NCI-H146 treated with DMSO at 0.1 percent for 48 hours (cell line): ENCODE measurements around the gene SH3PXD2A.

Experiments
- DNase-seq: peaks from one replicate; lab custom pipeline; 2025; ENCODE audit not compliant: unreplicated experiment; lab: John Stamatoyannopoulos, UW

The SH3PXD2A gene

DNA sequence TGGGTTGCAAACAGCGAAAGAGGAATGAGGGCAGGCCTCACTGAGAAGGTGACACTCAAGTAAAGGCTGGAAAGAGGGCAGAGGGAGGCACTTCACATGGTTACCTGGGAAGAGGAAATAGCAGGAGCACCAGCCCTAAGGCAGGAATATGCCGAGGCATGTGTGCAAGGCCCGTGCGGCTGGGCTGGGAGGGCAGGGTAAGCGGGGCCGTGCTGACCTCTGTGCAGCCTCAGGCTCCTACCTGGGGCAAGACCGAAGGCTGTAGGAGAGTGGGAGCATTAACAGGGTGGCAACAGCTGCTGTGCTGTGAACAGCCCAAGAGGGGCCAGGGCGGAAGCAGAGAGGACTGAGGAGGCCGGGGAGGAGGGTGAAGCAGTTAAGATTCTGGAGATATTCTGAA, 24.0 kb upstream of the SH3PXD2A start:
- no peak for DNase-seq

- no peak for DNase-seq
Observed at GRCh38 chr10:103877861-103878260, 22.5 kb upstream of the SH3PXD2A start.

DNA sequence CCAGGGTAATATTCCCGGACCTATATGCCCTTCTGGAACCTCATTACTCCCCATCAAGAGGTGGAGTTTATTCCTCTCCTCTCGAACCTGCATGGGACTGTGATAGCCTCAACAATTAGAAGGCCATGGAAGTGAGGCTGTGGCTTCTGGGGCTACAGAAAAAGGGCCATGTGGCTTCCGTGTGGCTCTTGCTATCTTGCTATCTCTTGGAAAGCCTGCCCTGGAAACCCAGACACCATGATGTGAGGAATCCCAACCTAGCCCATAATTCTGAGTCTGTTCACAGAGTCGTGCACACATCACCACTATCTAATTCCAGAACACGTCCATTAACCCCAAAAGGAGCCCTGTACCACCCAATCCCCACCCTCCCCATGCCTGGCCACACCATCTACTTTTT, 20.8 kb upstream of the SH3PXD2A start:
- no peak for DNase-seq

- no peak for DNase-seq
Observed at GRCh38 chr10:103874730-103875129, 19.4 kb upstream of the SH3PXD2A start.

- no peak for DNase-seq
Observed at GRCh38 chr10:103872137-103872931, 17.0 kb upstream of the SH3PXD2A start.

- no peak for DNase-seq
Observed at GRCh38 chr10:103871006-103871405, 15.6 kb upstream of the SH3PXD2A start.

GRCh38 chr10:103870516-103870915, 15.1 kb upstream of the SH3PXD2A start:
- no peak for DNase-seq

GRCh38 chr10:103869336-103869735, 14.0 kb upstream of the SH3PXD2A start:
- no peak for DNase-seq

DNA sequence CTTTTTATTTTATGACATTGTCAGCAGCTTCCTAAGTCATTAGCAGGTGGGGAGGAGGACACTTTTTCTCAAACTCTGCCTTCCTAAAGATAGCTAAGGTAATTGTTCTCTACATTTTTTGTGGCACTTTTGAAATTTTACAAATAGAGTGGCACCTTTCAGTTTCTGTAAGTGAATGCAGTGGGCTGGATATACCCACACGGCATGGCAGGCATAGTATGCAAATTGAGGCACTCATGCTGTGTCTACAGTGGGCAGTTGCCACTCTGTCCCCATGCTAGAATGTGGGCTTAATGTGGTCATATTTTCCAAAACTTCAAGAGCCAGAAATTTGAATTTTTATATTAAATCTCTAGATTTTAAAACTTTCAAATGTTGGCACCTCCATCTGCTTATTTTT, 12.8 kb upstream of the SH3PXD2A start:
- DNase-seq: no peak

DNA sequence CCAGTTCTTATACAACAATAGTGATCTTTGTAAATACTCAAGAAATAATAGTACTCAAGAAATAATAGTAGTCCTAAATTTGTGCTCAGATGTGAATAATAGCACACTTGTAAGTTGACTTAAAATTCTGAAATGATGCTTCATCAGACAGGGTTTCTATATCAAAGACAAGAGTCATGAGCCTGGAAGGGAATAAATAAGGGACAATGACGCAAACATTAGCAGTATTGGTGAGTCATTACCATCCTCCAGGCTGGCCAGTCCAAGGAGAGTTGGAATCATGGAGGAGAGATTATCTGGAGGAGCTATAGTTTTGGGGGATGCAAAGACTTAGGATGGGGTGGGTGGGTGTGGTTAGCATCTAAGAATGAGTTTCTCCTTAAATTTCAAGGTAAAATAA, 6.1 kb upstream of the SH3PXD2A start:
- no peak for DNase-seq

GRCh38 chr10:103859161-103860086, 4.0 kb upstream of the SH3PXD2A start:
- DNase-seq: peak; percentile 33

DNA sequence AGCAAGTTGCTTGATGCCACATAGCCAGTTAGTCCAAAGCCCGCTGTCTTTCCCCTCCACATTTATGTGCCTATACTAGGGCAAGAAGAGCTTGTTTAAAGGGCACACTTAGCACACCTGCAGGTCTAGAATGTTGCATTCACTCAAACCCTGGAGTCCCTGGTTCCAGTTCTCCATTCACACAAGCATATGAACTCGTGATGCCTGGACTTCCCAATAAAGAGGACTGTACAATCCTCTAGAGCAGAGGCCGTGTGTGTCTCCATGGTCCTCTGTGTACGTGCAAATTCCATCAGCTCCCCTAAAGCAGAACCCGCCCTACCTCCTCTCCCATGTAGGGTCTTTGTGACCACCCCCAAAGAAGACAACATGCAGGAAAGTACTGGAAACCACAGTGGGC, 3.0 kb upstream of the SH3PXD2A start:
- DNase-seq: no peak

- no peak for DNase-seq
Observed at GRCh38 chr10:103856797-103857170, 1.4 kb upstream of the SH3PXD2A start.

DNA sequence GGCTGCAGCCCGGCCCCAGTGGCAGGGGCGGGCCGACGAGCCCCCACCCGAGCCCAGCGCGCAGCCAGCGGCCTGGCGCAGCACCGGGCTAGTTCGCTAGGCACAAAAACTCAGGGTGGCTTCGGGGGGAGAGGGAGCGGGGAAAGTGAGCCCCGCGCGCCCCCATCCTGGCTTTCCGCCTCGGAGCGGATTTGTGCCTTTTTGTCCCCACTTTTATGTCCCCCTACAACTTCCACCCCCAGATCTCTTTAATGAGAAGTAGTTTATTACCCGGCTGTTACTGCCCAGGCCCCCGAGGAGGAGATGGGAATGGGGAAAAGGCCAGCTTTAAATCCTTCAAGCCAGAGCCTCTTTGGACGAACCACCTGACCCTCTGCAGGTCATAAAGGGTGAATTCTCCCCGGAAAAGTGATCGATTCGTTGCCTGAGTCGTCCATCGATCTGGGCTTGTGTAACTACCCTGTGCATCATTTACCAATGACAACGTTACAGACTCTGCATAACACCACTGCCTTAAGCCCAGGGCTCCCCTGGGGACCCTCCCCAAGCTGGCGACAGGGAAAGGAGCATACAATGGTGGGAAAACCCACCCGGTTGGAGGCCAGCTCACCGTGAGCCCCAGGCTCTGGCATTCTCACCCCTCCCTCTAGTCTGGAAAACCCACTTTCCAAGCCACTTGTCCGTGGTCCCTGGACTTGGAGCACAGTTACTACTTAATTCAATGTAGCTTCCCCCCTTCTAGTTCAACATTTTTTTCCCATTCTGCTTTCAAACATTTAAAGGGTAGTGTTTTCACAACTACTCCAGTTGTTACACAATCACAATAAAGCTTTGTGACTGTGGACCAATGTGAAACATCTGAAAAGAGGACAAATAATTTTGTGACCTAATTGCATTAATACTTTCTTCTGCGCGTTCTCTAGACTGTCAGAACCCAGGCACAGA, 748 bp upstream of the SH3PXD2A start:
- no peak for DNase-seq

DNA sequence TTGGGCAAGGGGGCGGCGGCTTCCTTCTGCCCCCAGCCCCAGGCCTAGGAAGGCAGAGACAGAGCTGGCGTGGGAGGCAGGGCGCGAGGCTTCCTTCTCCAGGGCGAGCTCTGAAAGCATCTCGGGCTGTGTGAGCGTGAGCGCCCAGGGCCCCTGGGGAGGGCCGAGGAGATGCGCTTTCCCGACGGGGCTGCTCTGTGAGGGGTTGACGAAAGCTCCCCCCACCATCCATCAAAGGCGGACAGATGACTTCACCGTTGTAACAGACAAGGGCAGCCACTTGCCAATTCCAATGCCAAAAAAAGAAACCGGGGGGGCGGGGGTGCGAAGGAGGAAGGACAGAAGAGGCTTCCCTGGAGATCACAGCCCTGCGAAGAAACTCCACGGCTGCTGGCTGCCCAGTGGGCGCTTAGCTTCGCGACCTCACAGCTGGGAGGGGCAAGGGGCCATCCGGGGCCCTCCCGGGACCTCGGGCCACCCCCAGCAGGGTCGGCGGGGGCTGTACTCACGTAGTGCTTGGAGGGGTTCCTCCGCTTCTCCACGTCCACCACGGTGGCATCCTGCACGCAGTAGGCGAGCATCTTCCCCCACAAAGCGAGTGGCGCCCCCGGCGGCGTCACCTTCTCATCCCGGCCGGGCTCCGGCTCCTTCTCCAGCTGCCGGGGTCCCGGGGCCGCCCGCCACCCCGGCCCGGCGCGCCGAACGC, 537 bp downstream of the SH3PXD2A start:
- no peak for DNase-seq

DNA sequence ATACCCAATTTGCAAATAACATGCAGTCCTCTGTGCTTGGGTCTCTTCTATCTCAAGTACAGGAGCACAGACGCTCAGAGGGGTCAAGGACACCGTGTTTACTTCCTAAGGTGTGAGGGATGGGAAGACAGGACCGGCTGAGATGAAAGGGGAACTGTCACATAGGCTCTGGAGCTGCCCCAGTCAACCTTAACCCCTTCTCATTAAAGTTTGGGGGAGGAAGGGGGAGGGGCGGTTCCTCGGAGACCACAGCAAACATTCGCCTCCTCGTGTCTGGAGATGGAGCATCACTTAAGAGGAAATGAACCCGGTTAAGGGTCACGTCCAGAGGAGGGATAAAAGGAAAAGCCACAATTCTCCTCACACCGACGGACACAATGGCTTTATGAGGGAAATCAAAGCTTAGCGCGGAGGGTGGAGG, 1.1 kb downstream of the SH3PXD2A start:
- no peak for DNase-seq

DNA sequence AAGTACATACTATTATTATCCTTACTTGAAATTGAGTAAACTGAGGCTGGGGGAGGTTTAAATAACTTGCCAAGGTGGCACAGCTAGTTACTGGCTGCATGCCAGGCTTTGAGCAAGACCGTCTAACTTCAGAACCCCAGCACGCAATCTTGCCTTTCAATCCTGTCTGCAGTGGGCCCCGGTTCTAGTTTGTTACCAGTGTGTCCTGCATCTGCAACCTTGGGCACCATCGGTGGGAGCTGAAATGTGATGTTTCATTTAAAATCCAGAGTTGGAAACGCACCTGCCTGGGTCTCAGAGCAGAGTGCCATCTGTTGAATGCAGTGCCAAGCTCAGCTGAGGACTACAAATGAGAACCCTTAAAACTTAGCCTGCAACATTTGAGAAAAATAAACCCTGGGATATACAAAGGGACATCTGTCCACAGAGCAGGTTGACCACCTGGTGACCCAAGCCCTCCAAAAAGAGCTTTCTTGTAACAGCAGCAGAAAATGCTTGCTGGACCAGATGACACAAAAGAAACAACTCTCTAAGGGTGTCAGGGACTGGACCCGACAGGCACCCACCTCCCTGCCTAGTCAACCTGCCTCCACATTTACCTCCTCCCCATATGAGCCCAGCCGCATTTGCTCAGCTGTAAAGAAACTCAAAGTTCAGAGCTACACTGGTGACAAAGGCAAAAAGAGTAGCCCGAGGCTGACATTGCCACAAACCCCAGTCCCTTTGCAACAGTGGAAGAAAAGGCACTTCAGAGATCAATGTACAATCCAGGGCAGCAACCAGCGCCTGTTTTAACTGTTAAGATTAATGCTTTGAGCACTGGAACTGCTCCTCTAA, 1.7 kb downstream of the SH3PXD2A start:
- no peak for DNase-seq

DNA sequence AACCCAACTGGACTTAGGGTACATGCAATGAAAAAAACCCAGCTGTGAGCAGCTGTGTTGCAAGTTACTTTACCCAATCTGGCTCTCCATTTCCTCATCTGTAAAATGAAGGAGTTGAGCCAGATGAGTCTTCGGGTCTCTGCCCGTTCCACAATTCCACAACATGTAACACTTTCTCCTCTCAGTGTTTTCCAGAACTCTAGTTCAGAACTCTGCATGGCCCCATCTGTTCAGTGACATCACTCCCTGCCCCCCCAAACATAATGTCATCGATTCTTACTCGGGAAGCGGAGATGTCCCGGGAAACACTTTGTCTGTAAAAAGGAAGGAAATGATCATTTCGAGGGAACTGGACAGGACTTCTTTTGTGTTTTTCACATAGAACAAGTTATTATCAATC, 2.5 kb downstream of the SH3PXD2A start:
- no peak for DNase-seq

DNA sequence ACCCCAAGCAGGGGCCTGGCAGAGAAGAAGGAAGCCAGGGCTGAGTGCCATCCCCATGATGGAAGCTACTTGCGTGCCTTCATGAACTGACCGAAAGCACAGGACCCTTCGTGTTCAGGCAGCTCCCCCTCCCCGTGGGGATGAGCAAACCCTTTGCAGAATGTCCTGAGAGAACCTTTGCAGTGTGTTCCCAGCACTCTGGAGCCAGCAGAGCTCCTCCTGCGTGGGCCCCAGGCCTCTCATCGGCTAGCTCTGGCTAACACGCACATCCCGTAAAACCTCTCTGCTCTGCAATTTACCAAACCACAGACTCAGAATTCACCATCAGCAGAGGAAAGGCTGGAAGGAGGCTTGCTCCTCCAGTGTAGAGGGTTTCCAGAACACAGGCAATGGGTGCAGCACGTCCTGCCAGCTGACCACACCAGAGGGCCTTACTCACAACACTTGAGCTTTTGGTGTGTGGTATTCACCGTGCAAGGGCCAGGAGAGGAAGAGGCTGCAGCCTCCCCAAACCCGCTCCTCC, 3.1 kb downstream of the SH3PXD2A start:
- no peak for DNase-seq
